Pulmonary artery endothelial cell (primary cell): Measurements from ENCODE around the gene TNNT3. TPM values are rescaled to one million over a fixed set of nuclear protein-coding genes. Genes with fewer than 3 reads are reported as not detected.
"Not testable (repeated sequence)": the region's sequence is repeated elsewhere in the genome, so short reads cannot be mapped to it uniquely, and the experiment has no call there.

Experiments used
- DNase-seq: peaks from one replicate; pipeline ENCODE4 v3.0.0-alpha.2; 2011; ENCODE audit warnings: low read depth, low spot score
- total RNA-seq: library from RNA; depleted of rRNA; stranded (reverse); fragments of >200 nt; gene quantifications from 2 replicates; pipeline ENCODE4 v1.2.3, GENCODE V29; 2014

The TNNT3 gene
- total RNA-seq: not detected in 2 replicates

DNA sequence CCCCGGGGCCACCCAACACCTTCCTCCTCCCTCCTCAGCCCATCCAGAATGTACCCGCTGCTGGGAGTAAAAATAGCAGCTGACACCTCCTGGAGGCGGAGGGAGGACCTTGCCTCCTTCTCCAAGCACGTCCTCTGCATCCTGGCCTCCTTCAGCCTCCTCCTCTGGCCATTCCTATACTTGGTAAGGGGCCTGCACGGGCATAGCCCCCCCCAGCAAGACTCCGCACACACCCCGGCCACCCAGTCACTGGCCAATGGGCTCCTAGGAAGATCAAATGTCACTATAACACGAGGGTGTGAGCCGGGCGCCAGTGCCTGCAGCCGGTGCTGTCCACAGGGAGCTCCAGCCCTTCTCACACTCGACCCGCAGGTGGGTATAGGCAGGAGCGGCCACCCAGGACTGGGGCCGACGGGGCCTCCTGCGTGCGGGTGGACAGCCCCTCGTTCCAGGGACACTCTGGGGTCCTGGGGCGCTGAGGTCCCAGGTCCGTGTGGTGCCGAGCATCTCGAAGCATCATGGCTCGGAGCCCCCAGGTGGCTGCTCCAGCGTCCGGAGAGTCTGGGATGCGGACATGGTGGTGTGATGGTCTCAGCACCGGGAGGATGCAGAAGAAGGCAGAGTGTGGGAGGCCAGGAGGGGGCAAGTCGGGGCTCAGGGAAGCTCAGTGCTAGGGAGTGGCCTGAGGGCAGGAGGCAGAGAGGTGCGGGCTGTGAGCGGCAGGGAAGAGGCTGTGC is at the start of gene TNNT3:
TSS of gene TNNT3 (plus strand) at position 313 of the 737 bp plus-strand sequence. CDS start 3,172 bp downstream, outside the sequence.
- no peak for DNase-seq

DNA sequence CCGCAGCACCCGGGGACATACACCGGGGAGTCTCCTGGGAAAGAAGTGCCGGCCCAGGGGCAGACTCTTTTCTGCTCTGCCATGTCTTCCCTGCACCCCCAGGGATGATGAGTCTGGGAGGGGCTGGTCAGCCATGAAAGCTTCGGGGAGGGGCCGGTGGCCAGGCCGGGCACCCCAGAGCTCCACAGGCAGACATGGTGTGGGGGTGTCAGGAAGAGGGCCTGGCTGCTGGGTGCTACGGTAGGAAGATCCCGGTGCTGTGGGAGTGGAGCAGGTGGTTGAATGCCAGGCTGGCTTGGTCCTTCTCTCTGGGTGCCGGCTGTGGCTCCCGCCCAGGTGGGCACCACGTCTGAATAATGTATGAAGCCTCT is 49.2 kb upstream of the TNNT3 start:
- no peak for DNase-seq

DNA sequence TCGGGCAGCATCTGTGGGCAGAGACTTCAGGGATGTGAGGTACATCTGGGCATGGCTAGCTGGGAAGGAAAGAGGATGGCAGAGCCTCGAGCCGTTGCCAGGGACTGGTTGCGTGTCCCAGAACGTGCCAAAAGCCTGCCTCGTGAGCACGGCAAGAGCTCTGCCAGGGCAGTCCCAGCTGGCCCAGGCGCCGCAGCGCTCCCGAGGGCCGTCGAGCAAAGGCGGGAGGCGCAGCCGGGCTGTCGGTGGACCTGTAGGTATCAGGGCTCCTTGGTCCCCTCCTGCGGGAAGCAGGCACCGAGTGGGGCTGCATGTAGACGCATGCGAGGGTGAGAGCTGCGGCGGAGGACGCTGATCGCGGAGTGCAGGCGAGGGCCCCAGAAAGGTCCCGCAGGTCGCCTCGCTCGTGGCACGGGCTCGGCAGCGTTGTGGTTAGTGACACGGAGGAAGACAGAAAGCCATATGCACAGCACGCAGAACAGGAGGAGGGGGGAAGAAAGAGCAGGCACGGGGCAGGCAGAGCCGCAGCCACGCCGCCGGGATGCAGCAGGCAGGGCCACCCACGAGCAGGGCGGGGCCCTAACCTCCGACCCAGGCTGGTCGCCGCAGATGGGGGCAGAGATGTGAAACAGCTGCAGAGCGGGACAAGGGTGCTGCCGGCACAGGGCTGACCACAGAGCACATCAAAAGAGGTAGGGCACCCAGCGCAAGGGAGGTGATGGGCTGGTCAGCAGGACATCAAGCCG is 48.6 kb upstream of the TNNT3 start:
- no peak for DNase-seq

DNA sequence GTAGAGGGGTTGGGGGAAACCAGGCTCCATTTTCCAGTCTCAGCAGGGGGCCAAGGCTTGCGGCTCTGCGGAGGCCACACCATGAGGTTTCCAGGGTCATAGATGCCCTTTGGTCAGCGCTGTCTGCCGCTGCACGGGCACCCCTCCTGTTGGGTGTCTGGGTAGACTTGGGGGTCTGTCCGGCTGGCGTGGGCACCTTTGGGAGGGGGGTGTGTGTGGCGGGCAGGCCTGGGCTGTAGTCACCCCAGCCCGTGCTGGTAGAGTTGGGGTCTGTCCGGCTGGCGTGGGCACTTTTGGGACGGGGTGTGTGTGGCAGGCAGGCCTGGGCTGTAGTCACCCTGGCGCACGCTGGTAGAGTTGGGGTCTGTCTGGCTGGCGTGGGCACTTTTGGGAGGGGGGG is 48.0 kb upstream of the TNNT3 start:
- DNase-seq: no peak

DNA sequence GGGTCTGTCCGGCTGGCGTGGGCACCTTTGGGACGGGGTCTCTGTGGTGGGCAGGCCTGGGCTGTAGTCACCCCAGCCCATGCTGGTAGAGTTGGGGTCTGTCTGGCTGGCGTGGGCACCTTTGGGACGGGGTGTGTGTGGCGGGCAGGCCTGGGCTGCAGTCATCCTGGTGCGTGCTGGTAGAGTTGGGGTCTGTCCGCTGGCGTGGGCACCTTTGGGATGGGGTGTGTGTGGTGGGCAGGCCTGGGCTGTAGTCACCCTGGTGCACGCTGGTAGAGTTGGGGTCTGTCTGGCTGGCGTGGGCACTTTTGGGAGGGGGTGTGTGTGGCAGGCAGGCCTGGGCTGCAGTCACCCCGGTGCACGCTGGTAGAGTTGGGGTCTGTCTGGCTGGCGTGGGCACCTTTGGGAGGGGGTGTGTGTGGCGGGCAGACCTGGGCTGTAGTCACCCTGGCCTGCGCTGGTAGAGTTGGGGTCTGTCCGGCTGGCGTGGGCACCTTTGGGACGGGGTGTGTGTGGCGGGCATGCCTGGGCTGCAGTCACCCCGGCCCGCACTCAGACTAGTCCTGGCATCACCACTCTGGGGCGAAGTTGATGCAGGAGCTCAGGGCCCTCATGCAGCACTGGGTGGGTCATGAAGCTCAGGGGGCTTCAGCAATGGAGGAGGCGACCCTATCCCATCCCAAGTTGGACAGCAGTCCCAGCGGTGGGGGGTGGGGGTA is 47.1 kb upstream of the TNNT3 start:
- DNase-seq: no peak

DNA sequence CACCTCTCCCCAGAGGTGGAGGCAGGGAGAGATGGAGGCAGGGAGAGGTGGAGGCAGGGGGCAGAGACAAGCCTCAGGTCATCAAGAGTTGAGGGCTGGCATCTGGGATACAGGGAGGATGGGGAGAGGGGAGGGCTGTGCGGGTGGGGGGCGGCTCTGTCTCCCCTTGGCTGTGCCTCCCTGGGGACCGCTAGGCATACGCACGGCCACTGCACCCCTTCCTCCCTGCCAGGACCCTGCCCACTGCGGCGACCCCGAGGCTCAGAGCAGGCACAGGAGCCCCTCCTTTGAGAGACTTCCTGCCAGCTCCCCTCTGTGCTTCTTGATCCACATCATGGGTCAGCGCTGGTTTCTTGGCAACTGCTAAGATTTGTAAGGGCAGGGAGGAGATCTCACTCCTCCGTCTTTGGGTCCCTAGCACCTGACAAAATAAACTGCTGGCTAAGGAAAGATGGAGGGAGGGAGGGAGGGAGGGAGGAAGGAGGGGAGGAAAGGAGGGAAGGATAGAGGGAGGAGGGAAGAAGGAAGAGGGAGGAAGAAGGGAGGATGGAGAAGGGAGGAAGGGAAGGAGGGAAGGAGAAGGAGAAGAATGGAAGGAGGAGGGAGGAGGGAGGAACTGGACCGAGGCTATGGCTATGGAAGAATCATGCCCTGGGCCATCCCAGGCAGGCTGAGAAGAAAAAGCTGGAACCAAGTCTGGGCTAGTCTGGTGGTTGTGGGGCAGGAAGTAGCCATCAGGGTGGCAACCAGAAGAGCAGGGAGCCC is 46.3 kb upstream of the TNNT3 start:
- no peak for DNase-seq

DNA sequence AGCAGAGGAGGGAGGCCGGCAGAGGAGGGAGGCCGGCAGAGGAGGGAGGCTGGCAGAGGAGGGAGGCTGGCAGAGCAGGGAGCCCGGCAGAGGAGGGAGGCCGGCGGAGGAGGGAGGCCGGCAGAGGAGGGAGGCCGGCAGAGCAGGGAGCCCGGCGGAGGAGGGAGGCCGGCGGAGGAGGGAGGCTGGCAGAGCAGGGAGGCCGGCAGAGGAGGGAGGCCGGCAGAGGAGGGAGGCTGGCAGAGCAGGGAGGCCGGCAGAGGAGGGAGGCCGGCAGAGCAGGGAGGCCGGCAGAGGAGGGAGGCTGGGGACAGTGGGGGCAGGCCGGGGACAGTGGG is 45.7 kb upstream of the TNNT3 start:
- DNase-seq: not testable (repeated sequence)

DNA sequence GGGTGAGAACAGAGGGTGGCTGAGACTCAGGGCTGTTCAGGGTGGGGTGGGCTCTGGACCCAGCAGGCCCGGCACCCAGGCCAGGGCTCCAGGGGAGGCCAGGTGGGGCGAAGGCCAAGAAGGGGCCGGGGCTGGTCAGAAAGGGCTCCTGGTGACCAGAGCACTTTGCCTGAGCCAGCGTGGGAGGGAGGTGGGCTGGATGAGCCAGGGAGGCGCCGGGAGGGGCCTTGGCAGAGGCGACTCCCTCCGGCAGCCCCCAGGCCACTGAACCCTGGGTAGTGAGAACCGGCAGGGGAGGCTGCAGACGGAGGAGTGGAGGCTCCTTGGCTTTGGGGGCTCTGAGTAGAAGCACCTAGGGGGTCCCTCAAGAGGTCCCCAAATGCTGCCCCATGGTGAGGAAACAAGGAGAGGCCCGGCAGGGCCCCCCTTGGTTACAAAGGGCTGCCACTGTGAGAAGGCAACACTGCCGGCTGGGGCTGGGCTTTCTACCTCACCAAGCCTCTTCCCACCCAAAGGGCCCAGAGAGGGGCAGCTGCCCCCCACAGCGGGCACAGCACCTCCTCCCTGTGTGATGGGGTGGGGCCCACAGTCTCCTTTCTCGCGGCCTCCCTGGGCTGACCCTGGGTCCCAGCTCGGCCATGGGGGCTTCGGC is 44.9 kb upstream of the TNNT3 start:
- not testable (repeated sequence) for DNase-seq

DNA sequence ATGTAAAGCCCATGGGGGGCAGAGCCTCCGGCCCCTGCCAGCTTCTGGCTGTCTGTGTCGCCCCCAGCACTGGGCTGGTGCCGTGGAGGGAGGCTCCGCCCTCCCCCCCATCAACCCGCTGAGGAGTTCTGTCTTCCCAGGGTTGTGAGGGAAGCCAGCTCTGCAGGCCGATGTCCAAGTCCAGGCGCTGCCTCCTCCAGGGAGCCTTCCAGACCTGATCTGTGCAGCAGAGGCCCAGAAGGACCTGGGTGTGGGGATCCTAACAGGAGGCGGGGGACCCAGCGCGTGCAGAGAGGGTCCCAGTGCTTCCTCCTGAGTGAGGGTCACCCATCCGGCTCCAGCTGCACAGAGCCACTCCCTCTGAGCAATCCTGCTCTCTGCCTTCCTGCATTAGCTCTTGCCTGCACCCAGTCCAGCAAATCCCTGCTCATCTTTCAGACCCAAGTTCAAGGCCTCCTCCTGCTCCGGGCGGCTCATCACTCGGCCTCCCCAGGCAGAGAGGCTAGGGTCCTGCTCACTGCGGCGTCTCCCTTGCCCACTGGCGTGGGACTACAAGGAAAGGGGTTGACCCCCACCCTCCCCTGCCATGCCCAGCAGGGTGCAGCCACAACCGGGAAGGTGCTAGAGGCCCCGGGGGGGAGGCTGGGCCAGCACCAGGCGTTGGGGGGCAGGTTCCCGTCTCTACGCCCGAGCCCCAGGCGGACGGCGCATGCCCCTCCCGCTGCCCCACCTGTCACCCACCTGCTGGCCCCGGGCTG is 44.2 kb upstream of the TNNT3 start:
- no peak for DNase-seq

DNA sequence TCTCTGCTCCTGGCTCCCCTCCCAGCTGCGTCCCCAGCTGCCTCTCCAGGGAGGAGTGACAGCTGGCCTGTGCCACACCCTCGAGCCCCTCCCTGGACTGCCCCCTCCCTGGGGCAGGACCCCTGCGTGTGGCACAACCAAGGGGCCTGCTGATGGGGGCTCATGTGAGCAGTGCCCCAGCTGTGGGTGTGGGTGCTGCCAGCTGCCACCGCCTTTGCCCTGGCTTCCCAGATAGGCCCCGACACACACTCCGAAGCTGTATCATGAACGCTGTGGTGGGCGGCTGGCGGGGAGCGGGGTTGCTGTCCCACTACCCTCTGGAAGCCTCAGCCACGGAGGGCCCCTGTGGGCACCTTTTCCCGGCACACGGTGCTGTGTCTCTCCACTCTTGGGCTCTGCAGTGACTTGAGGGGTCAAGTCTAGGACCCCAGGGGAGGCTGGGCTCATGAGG is 43.6 kb upstream of the TNNT3 start:
- not testable (repeated sequence) for DNase-seq

DNA sequence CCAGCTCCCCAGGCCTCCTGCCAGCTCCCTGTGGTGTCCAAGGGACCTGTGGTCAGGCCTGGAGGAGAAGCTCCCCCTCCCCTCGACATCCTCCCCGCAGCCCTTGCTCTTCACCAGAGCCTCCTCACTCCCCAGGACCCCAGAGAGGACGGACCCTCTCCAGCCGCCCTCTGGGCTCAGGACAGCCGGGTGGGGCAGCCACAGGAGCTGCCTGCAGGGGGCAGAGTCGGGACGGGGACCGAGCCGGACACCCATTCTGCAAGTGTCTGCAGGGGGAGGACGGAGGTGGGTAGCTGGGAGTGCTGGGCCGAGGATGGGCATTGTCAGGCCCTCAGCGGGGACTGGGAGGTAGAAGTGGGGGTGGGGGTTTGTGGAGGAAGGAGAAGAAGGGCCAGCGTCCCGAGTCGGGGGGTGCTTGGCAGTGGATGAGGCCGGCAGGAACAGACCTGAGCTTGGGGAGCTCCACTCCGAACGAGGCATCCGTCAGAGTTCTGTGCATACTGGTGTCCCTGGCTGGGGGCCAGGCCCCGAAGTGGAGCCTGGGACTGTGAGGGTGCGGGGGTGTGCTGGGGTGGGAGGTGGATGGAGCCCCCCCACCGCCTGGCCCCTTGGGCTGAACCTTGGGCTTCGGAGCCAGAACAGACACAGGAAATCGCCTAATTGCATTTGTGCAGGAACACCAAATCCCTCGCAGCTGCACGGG is 43.0 kb upstream of the TNNT3 start:
- no peak for DNase-seq

DNA sequence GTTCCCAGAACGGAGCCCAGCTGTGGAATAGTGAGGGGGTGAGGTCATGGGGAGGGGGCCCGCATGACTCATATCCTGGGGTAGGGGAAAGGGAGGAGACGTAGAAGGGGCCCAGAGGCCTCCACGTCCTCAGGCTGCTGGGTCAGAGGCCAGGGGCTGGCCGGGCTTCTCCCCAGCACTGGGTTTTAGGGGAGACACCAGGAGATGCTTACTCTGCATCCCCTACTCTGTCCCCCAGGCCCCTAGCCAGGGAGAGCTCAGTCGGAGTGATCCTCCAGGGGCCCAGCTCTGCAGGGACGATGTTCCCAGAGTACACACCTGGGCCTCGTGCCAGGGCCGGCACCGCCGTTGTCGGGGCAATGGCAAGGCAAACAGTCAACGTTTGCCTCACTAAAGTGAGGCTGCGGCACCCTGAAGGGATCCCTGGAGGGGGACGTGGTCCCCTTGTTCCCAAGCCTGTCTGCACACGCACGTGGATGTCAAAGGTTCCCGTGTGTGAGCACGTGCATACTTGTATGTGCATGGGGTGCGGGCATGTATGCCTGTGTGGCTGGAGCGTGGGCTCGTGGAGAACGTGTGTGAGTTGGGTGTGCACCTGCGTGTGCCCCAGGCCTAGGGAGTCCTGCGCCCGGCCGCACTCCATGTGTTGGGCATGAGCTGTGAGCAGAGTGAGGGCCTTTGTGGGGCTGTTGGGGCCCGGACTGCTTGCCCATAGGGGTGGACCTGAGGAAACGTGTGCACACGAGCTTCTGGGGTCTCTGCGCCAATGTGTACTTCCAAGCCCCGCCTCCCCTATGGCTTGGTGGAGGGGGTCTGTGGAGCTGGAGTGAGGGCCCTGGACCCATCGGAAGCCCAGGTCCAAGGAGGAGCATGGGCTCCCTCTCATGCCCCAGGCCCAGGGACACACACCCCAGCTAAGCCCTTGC is 42.0 kb upstream of the TNNT3 start:
- no peak for DNase-seq

DNA sequence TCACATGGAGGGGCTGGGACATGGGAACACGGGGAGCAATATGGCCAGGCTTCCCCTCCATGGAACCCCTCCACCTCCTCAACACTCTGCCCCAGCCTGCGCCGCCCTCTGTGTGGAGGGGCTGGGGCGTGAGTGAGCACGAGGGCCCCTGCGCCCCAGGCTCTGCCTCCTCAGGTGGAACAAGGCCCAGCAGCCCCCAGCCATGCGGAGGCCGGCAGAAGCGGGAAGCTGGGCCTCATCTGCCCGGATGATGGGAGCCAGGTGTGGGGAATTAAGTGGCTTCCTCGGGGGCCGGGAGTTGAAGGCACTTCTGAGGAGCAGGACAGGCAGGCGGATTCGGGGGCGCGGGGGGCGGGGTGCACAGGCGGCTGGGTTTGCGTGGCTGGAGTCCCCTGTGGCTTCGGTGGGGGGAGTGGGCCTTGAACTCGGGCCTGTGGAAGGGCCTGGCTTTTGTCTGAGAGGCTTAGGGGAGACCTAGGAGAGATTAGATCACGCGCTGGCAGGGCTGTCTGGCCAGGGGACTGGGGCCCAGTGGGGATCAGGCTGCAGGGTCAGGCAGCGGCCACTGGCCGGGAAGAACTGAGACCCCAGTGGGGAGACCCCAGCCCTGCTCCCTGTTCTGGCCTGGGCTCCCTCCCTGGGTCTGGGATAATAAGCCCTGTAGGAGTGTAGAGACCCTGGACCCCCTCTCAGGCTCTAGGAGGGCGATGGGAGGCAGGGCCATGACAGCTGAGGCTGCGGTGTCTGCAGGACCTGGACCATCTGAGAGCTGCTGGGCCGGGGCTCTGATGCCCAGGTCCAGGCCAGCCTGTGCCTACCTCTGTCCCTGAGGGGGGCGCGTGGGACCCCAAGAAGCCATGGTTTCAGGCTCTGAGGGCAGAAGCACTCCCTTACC is 41.1 kb upstream of the TNNT3 start:
- no peak for DNase-seq

DNA sequence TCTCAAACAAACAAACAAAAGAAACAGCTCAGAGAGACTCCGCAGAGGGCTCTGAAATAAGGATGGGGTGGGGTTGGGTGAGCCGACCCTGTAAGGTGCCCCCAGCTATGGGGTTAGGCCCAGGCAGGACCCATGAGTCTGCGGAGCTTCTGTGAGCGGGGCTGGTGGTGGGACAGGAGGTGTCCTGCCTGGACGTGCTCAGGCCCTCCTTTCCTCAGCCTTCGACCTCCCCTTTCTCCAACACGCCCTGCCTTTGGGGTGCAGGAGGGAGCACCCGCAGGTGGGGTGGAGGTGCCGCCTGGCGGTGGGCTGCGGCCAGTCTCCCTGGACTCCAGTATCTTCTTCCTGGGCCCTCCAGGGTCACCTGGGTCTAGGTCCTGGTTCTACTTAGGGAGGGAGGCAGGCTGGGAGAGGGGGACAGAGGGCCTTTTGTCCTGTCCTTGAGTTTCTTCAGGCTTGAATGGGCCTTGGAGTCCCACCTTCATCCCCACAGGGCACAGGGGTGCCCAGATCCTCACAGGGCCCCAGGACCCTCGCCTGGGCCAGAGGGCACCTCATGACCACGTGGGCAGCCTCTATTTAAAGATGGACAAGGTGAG is 40.1 kb upstream of the TNNT3 start:
- DNase-seq: no peak

DNA sequence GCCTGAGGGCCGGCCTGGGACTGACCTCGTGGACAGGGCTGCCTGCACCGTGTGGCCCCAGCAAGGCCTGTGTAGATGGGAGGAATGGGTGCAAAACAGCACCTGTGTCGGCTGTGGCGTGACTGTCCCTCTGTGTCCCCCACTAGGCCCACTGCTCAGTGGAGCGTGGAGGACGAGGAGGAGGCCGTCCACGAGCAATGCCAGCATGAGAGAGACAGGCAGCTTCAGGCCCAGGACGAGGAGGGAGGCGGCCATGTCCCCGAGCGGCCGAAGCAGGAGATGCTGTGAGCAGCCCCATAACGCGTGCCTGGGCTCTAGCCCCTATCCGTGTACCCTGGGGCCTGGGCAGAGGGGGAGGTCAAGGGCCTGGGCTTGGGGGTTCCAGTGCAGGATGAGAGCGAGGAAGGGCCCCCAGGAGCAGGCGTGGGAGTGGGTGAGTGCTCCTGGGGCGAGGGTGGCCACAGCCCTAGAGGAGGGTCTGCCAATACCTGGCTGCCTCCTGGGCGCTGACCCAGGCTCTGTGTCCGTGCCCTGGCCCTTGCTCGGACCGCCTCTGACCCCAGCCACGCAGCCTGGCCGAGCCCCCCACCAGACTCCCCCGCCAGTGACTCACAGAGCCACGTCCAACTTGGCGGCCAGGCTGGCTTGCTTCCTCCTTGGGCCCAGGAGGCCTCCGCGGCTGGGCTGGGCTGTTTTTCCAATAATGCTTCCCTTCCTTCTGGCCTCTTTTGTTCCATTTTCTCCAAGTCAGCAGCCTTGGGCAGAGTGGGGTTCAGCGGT is 39.4 kb upstream of the TNNT3 start:
- no peak for DNase-seq

DNA sequence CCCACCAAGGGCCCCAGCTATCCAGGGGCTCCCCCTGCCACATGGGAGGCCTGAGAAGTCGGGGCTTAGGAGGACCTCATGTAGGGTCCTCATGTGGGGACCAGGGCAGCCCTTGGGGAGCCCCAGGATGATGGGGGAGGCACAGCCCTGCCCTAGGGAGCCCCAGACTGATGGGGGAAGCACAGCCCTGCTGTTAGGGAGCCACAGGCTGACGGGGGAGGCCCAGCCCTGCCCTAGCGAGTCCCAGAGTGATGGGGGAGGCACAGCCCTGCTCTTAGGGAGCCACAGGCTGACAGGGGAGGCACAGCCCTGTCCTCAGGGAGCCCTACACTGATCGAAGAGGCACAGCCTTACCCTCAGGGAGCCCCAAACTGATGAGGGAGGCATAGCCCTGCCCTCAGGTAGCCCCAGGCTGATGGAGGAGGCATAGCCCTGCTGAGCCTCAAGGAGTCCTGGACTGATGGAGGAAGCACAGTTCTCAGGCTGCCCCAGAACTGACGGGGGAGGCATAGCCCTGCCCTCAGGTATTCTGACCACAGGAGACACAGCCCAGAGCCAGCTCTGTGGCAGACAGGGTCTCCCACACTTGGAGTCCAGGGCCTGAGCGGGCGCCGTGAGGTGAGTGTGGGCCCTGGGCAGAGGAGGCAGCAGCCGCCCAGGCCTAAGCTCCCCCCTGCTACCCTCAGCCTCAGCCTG is 38.6 kb upstream of the TNNT3 start:
- DNase-seq: no peak
